DND-41 (cell line): ENCODE results near the gene CATSPERZ.

Experiments
- CTCF ChIP-seq: IDR thresholded peaks from 2 replicates; pipeline ENCODE4 v1.5.1; 2012; ENCODE audit warnings: borderline replicate concordance, low read length, moderate library complexity, mild to moderate bottlenecking; ENCODE audit not compliant: poor library complexity, severe bottlenecking; ENCODE audit errors: extremely low read depth
- EZH2 ChIP-seq: IDR thresholded peaks from 3 replicates; pipeline ENCODE4 v1.6.1; 2012; ENCODE audit warnings: borderline replicate concordance, low read depth, mild to moderate bottlenecking, moderate library complexity, low read length, inconsistent platforms; ENCODE audit not compliant: severe bottlenecking

- TF ChIP-seq CTCF: no peak
- TF ChIP-seq EZH2: no peak
Observed at GRCh38 chr11:64321533-64321932, 21.4 kb downstream of the CATSPERZ start.
